ENCODE results near the gene PCP4L1.
"Not testable (repeated sequence)": the region's sequence is repeated elsewhere in the genome, so short reads cannot be mapped to it uniquely, and the experiment has no call there.

Gene PCP4L1

DNA sequence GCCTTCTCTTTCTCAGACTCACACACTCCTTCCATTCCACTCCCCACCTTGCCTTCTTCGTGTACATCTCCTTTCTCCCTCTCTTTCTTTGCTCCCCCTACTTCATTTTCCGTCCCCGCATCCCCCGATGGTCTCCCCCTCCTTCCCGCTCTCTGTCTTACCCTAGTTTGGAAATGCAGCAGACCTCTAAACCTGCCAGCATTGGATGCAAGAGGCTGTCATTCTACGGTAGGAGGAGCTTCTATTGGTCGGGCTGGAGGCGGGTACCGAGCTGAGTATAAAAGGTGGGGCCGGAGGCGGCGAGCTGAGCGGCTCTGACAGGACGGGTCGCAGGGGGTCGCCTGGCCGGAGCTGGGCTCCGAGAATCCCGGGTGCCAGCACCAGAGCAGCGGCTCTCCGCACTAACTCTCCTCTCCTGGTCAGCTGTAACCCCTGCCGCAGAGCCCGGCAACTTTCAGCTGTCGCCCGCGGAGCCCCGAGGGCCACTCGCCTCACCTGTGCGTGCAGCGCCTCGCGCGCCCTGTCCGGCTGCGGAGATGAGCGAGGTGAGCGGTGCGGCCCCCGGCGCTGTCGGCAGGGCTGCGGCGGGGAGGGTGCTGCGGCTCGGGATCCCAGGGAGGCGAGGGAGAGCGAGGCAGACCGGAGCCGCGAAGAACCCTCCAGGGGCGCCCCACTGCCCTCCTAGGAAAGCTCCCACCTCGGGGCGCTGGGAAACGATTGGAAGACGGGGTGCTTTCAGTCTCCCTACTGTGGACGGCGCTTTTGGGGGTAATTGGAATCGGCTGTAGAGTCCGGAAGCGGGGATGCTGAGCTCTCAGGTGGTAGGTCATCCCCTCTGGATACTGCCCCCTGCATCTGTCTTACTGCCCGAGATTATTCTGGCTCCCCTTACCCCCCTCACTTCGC is at the start of gene PCP4L1:
PCP4L1 (plus strand) TSS at position 307 of the 906 bp plus-strand sequence; CDS start at position 537, 230 bp downstream.
- DNase-seq = peak; percentile 38

DNA sequence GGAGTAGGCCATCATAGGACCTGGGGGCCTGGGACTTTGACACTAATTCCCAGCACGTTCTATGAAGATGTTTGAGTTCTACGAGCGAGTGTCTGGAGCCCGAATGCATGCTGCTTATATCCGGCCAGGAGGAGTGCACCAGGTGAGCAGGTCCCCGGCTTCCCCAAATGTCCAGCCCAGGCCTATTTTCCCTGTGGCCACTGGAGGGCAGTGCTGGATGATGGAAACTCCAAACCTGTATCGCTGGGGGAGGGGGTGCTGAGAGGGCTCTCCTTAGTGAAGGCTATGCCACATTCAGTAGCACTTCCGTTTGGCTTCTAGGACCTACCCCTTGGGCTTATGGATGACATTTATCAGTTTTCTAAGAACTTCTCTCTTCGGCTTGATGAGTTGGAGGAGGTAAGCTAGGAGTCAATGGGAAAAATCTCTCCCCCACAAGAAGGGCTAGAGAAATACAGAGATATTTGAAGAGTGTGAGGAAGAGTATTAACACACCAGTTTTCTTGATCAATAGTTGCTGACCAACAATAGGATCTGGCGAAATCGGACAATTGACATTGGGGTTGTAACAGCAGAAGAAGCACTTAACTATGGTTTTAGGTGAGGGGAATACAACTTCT is 48.6 kb upstream of the PCP4L1 start:
- DNase-seq = no peak

DNA sequence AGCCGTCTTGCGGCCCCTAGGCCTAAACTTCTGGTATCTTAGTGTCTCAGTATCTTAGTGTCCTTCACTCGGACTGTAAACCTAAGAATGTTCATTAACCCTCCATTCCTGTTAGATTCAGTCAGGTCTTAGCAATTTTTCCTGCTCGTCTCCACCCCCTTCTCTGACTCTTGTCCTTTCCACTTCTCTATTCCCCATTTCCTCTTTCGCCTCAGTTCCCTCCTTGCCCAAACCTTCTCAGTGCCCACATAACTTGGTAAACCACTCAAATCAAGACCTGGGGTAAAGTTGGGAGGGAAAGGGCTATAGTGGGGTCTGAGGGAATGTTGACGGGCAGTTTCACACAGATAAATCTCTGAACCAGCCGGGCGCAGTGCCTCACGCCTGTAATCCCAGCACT is 44.2 kb upstream of the PCP4L1 start:
- no peak for DNase-seq

DNA sequence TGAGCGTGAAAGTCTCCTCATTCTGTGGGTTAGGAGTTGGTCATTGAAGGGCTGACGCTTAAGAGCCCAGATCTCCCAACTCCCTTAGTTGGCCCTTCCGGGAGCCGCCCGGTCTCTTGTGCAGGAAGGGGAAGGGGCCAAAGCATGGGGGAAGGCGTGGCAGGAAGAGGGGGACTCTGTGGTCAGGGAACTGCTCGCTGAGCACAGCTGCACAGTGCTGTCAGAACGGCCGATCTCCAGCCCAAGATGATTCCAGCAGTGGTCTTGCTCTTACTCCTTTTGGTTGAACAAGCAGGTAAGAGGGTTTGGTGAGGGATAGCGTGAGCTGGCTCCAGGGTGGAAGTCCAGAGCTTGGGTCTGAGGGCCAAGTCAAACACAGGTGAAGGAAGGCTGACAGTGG is 43.5 kb upstream of the PCP4L1 start, which contains the start of gene FCER1G:
FCER1G (plus strand) TSS at position 220 of the 400 bp plus-strand sequence; CDS start at position 247, 27 bp downstream.
- DNase-seq = no peak

DNA sequence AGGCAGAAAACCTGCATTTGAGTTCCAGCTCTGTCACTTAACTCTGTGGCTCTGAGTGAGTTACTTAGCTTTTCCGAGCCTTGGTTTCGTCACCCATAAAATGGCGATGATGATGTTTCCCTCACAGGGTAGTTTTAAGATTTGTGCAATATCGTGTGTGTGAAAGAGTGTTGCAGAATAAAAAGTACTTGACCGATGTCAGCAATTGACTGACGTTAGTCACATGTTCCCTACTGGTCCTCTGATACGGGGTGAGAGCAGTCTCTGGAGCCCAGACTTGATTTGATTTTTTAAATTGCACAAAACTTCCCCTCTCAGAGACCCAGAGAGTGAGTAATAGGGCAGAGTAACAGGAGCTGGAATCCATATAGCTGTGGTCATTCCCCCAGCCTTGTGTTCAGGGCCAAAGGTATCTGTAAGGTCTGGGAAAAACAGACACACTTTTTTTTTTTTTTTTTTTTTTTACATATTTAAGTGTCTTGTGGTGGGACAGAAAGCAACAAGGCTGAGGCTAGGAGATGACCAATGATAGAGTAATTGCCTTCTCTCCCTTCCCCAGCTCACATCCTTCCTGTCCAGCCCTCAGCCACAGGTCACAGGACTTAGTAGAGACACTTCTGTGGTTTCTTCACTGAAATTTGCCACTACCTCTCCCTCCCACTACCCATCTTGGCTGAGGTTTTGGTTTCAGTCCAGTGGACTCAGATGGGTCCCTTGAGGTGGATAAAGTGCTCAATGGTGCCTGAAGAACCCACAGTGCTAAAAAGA is 41.4 kb upstream of the PCP4L1 start:
- DNase-seq = no peak

DNA sequence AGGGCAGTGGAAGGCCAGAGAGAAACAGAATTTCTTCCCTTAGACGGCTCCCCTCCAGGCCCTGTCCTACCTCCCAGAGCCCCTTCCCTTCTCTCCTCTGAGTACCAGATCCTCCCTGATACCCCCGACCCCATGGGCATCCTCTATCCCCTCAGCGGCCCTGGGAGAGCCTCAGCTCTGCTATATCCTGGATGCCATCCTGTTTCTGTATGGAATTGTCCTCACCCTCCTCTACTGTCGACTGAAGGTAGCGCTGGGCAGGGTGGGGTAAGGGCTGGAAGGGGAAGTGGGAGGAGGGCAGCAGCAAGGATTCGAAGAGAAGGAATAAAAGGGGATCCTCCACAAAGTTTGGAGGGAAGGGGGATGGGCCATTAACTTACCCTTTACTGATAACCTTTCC is 40.7 kb upstream of the PCP4L1 start:
- DNase-seq = no peak

DNA sequence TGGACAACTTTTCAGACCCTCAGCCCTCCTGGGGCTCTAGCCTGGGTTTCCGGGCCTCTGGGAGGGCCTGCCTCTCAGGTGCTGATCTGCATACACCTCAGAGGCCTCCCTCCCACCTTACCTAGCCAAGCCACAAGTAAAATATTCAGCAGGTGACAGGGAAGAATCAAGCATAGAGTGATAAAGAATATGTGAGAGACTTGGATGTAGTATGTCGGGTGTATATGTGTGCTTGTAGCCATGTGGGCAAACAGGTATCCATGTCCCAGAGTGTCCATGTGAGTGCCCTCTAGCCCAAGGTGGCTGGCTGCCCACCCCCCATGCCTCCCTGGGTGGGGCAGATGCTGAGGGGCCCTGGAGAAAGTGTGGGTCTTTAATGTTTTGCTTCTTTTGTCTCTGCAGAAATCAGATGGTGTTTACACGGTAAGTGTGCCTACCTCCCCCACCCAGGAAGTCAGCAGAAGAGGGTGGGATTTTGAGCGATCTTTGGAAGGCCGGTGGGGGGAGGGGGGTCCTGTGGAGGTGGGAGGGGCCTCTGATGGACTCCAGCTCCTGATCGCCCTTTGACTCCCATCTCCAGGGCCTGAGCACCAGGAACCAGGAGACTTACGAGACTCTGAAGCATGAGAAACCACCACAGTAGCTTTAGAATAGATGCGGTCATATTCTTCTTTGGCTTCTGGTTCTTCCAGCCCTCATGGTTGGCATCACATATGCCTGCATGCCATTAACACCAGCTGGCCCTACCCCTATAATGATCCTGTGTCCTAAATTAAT is 40.1 kb upstream of the PCP4L1 start:
- no peak for DNase-seq

DNA sequence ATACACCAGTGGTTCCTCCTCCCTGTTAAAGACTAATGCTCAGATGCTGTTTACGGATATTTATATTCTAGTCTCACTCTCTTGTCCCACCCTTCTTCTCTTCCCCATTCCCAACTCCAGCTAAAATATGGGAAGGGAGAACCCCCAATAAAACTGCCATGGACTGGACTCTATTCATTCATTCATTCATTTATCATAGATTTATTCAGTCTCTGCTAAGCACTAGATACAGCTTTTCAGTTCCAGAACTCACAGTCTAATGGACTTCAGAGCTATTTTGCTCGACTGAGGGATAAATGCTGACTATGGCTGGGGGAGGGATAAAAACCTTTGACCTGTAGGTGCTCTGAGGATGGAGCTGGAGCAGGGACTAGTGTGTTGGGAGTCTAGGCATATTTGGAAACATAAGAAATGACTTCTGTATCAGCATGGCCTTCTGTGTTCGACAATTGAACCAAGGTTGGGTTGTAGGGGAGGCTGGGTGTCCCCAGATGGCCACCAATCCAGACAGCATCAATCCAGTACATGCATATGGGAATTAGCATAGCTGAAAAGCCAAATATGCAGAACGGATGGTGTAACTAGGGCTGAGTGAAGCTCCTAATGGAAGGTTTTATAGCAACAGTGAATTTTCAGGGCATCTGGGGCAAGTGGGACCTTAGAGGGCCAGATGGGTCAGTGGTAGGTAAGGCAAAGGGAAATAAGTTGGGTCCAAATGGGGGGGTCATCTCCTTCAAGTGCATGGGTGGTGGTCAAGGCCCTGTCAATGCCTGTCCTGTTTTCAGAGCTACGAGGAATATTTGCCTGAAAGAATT is 39.3 kb upstream of the PCP4L1 start:
- no peak for DNase-seq

DNA sequence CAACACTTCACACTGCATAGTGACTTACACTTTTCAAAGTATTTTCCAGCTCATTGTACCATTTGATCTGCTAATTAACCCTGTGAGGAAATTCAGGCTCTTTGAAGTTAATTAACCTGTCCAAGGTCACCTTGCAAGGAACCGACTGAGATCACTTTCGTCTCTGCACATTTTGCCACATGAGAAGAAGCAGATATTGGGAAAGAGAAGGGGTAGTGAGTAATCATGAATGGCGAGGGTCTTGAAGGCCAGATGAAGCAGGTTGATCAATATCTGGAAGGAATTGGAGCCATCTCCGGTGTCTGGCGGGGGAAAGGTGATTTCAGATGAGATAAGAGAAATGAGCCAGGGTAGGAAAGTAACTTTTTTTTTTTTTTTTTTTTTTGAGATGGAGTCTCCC is 38.5 kb upstream of the PCP4L1 start:
- no peak for DNase-seq

DNA sequence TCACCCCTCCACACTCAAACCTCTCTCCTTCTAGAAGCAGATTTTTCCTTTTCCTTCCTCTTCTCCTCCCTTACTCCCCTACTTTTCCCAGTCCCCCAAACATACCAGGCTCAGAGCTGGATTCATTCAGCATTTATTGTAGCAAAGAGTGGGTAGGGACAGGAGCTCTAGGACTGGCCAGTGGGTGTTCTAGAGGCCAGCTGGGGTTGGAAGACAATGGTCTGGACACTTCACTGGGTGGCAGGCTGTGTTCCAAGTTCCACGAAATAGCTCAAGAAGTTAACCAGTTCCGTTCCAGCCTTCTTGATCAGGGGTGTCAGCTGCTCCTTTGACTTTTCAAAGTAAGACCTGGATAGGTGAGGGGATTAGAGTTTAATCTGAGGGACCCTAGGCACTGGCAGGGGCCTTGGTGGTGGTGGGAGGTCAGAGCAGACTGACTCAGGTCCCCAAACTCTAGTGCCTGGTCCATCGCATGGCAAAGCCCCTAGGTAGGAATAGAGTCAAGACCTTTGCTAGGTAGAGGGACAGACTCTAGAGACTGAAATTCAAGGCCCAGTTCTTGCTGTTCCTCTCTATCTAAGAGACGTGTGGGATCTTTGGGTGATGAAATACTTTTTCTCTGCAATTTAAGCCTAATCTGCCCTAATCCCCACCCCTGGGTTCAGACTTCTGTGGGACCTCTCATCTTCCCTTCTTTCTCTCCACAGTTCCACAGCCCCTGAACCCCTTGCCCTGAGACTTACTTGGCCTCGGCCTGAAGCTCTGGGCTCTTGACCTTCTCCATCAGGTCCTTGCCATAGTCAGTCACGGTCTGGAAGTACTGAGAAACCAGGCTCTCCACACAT is 36.1 kb upstream of the PCP4L1 start:
- DNase-seq = no peak

DNA sequence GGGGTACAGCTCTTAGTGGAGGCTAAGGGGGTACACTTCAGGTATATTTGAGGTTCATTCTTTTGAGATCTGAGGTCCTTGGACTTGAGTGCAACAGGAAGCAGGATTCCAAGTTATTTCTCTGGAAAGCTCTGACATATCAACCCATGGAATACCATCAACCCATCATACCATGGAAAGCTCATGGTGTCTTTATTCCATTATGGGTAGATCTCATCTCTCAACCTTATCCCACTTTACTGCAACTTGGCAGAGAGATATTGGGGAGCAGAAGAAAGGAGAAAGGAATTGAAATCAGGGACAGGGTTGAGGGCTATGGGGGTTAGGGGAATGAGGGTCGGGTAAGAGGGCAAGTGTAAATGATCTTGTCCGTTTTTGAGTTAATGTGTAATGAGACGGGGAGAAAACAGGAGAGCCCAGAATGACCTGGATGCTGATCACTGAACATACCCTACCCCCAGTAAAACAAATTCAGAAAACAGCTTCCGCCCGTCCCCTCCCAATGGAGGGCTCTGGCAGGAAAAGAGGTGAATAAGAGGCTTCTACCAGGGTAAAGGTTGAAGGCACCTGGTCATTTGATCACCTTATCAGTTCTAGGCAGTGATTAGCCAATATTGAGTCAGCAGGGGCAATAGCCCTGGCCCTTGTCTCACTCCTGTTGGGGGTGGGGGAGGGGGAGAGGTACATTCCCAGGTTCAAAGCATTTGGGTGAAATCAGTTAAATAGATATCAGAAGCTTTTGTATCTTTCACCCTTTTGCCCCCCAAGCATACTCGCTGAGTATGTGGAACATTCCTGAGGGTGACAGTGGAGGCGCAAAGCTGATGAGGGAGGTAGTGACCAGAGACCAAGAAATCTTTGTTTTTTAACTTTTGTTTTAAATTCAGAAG is 34.5 kb upstream of the PCP4L1 start:
- DNase-seq = no peak

DNA sequence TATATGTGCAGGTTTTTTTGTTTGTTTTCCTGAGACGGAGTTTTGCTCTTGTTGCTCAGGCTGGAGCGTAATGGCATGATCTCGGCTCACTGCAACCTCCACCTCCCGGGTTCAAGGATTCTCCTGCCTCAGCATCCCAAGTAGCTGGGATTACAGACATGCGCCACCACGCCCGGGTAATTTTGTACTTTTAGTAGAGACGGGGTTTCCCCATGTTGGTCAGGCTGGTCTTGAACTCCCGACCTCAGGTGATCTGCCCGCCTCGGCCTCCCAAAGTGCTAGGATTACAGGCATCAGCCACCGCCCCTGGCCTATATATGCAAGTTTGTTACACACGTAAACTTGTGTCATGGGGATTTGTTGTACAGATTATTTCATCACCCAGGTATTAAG is 33.9 kb upstream of the PCP4L1 start:
- not testable (repeated sequence) for DNase-seq

DNA sequence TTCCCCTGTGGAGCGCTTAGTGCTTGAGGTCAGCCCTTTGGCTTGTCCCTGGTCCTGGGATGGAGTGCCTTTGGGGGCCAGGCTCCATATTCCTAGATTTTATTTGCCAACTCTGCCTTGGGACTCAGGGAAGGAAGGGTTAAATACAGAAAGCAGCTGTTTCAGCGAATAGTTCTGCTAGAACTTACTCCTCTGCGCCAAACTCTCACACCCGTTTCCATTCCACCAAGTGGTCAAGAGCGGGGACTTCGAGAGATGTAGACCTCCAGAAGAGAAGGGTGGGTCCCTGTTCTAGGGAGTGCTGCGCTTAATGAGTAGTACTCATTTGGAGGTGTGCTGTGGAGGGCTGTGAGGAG is 33.4 kb upstream of the PCP4L1 start:
- DNase-seq = no peak

DNA sequence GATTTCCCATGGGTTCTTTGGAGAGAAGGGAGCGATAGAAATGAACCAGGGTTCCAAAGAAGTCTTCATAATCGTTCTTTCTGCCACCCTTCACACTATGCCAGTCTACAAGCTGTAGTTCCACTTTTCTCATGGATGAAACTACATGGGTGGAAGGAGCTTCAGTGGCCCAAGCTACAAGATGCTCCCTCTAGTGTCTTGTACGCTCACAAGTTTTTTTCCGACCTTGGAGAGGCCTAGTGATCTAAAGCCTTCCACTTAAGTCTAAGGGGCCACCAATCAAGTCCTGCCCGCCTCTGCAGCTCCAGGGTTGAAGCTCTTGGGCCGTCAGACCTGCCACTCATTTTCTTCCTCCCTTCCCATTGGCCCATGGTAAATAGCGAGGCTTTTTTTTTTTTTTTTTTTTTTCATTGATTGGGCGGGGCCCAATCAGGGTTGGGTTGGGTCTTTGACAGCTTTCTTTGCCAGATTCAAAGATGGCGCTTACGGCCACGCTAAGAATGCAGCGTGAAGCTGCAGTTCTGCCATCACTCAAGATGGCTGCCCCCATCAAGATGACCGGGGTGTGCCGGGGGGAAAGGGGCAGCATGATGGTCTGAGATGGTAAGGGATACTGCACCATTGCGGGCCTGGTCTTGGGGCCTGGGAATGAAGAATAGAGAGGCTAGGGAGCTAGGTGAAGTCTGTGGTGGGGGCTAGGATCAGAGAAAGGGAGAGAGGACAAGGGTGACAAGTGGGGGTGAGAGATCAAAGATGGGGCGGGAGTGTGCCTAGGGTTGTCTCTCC is 32.8 kb upstream of the PCP4L1 start, which contains the start of gene TOMM40L:
TOMM40L (plus strand) TSS at position 527 of the 786 bp plus-strand sequence. CDS start 430 bp downstream, outside the sequence.
- peak; percentile 96 for DNase-seq

DNA sequence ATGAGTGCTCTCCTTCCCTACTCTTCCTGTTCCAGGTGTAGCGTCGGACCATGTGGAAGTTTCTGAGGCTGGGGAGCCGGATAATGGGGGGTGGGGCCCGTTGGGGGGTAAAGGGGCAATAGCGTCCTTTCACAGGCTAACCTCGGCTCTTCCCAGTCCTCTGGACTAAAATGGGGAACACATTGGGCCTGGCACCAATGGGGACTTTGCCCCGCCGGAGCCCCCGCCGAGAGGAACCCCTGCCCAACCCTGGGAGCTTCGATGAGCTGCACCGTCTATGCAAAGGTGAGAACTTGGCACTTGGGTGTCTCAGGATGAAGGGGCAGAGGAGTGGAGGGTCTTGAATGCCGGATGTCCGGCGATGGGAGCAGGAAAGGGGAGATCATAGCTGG is 32.2 kb upstream of the PCP4L1 start:
- DNase-seq = no peak

DNA sequence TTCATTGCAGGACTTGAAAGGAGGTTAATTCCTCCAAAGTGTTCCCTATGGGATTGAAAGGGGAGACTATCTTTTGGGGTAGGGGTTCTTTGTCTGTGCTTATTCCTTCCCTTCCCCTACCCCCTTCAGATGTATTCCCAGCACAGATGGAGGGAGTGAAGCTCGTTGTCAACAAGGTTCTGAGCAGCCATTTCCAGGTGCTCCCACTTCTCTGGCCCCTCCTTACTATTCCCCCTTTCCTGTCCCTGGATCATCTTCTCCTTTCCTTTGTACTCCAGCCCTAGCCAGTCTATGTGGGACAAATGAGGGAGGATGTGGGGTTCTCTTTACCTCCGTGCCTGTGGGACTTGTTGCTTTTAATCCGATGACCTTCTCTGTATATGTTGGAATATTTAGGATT is 31.8 kb upstream of the PCP4L1 start:
- no peak for DNase-seq

DNA sequence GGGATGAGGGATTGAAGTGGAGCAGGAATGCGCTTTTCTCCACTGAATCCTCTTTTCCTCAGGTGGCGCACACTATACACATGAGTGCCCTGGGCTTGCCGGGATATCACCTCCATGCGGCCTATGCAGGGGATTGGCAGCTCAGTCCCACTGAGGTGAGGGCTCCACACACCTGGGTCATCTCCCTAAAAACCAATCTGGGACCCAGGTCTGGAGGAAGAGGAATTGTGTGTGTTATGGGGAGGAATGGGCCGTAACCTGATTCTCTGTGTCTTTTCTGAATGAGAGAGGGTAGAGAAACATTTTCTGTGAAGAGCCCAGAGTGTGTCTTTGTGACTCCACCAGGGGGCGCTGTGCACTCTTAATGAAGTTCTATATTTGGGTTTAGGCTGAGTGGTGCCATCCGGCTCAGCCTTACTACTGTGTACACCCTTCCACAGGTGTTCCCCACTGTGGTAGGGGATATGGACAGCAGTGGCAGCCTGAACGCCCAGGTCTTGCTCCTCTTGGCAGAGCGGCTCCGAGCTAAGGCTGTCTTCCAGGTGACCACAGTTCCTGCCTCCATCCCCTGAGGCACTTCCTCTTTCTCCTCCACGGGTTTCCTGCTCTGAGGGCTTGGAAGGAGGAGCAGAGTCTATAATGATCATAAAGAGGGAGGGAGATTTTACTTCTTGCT is 31.2 kb upstream of the PCP4L1 start:
- DNase-seq = peak; percentile 41

DNA sequence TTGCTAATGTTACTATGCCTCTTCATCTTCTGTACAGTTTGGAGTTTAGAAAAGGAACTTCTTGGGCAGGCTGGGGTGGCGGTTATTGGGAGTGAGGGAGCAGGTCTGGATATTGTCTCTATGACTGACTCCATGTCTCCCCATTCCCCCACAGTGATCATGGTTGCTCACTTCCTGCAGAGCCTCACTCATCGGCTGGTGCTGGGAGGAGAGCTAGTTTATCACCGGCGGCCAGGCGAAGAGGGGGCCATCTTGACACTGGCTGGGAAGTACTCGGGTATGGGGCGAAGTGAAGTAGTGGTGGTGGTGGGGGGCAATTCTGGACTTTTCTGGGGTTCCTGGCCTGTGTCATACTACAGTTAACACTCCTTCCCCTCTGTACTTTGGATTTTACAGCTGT is 30.5 kb upstream of the PCP4L1 start:
- no peak for DNase-seq
